HG02678 (cell line): ENCODE results near the gene WDFY3.

Source experiments
- ATAC-seq: cut with Tn5 transposase; IDR thresholded peaks from one replicate; pipeline ENCODE4 v1.9.1; 2021; ENCODE audit warnings: mild to moderate bottlenecking, moderate library complexity; ENCODE audit not compliant: unreplicated experiment

WDFY3 gene

GRCh38 chr4:84912741-84913140 lies 53.7 kb downstream of the WDFY3 start:
- no peak for ATAC-seq

GRCh38 chr4:84908876-84909275 lies 57.6 kb downstream of the WDFY3 start:
- no peak for ATAC-seq

- ATAC-seq = no peak
Measured at GRCh38 chr4:84907145-84907544, 59.3 kb downstream of the WDFY3 start.

GRCh38 chr4:84905646-84906045 lies 60.8 kb downstream of the WDFY3 start:
- ATAC-seq = no peak

GRCh38 chr4:84901740-84902281 lies 64.7 kb downstream of the WDFY3 start:
- no peak for ATAC-seq

- no peak for ATAC-seq
Measured at GRCh38 chr4:84901173-84901572, 65.3 kb downstream of the WDFY3 start.

GRCh38 chr4:84899616-84900015 lies 66.9 kb downstream of the WDFY3 start:
- ATAC-seq = no peak

GRCh38 chr4:84897516-84897915 lies 69.0 kb downstream of the WDFY3 start:
- no peak for ATAC-seq

- ATAC-seq = no peak
Measured at GRCh38 chr4:84895283-84895682, 71.2 kb downstream of the WDFY3 start.

GRCh38 chr4:84894621-84895020 lies 71.9 kb downstream of the WDFY3 start:
- no peak for ATAC-seq

- ATAC-seq = no peak
Measured at GRCh38 chr4:84892950-84893349, 73.5 kb downstream of the WDFY3 start.

- no peak for ATAC-seq
Measured at GRCh38 chr4:84887824-84888223, 78.7 kb downstream of the WDFY3 start.

GRCh38 chr4:84879651-84880200 lies 86.8 kb downstream of the WDFY3 start:
- no peak for ATAC-seq

GRCh38 chr4:84878546-84878945 lies 87.9 kb downstream of the WDFY3 start:
- ATAC-seq = no peak

- ATAC-seq = no peak
Measured at GRCh38 chr4:84878090-84878489, 88.4 kb downstream of the WDFY3 start.

GRCh38 chr4:84877051-84877833 lies 89.2 kb downstream of the WDFY3 start:
- no peak for ATAC-seq

- ATAC-seq = no peak
Measured at GRCh38 chr4:84875636-84876371, 90.7 kb downstream of the WDFY3 start.

GRCh38 chr4:84874619-84875018 lies 91.9 kb downstream of the WDFY3 start:
- no peak for ATAC-seq

GRCh38 chr4:84870398-84871163 lies 95.9 kb downstream of the WDFY3 start:
- no peak for ATAC-seq

GRCh38 chr4:84866295-84866694 lies 100.2 kb downstream of the WDFY3 start:
- no peak for ATAC-seq

- ATAC-seq = no peak
Measured at GRCh38 chr4:84865600-84865999, 100.9 kb downstream of the WDFY3 start.
